Measurements from ENCODE around the gene CEP85L.

CEP85L gene

GRCh38 chr6:118544105-118544504, 107.3 kb downstream of the CEP85L start:
- Histone ChIP-seq H3K9me3 (ENCODE audit: low read depth, low read length) (no peaks in the 10 kb centered on the region), H3K36me3 (ENCODE audit: insufficient read depth, low read length) (no peaks in the 10 kb centered on the region), H3K9ac (ENCODE audit: insufficient read length) (no peak overlapping the region), H3K27ac (no peak overlapping the region), H3K4me3 (no peak overlapping the region)
- no peak for DNase-seq (ENCODE audit: low read depth, low spot score)
- no peak for TF ChIP-seq FOXP2 (optimal IDR thresholded peaks at IDR 0.05; ENCODE audit: control extremely low read depth, extremely low read length, insufficient read depth)
- no peak for TF ChIP-seq POLR2AphosphoS5 (IDR thresholded peaks at IDR 0.05; ENCODE audit: borderline replicate concordance, low read depth, low read length)
- no peak for TF ChIP-seq EZH2 (IDR thresholded peaks at IDR 0.05)

GRCh38 chr6:118542184-118542952, 109.0 kb downstream of the CEP85L start:
- Histone ChIP-seq H3K27ac (no peak overlapping the region), H3K9ac (ENCODE audit: insufficient read length) (no peak overlapping the region), H3K9me3 (ENCODE audit: low read depth, low read length) (no peaks in the 10 kb centered on the region), H3K36me3 (ENCODE audit: insufficient read depth, low read length) (no peaks in the 10 kb centered on the region), H3K4me3 (no peak overlapping the region)
- no peak for DNase-seq (ENCODE audit: low read depth, low spot score)
- no peak for TF ChIP-seq FOXP2 (optimal IDR thresholded peaks at IDR 0.05; ENCODE audit: control extremely low read depth, extremely low read length, insufficient read depth)
- no peak for TF ChIP-seq POLR2AphosphoS5 (IDR thresholded peaks at IDR 0.05; ENCODE audit: borderline replicate concordance, low read depth, low read length)
- no peak for TF ChIP-seq EZH2 (IDR thresholded peaks at IDR 0.05)

GRCh38 chr6:118537574-118537973, 113.8 kb downstream of the CEP85L start:
- TF ChIP-seq EZH2 (IDR thresholded peaks at IDR 0.05) = no peak
- no peak for TF ChIP-seq POLR2AphosphoS5 (IDR thresholded peaks at IDR 0.05; ENCODE audit: borderline replicate concordance, low read depth, low read length)
- no peak for TF ChIP-seq FOXP2 (optimal IDR thresholded peaks at IDR 0.05; ENCODE audit: control extremely low read depth, extremely low read length, insufficient read depth)
- Histone ChIP-seq H3K27ac (no peak overlapping the region), H3K36me3 (ENCODE audit: insufficient read depth, low read length) (no peaks in the 10 kb centered on the region), H3K9me3 (ENCODE audit: low read depth, low read length) (no peaks in the 10 kb centered on the region), H3K9ac (ENCODE audit: insufficient read length) (no peak overlapping the region), H3K4me3 (no peak overlapping the region)
- no peak for DNase-seq (ENCODE audit: low read depth, low spot score)

- no peak overlapping the region for H3K4me3 ChIP-seq
These were observed 114.9 kb downstream of the CEP85L start for GRCh38 chr6:118536478-118536877.

GRCh38 chr6:118535176-118535844, 116.1 kb downstream of the CEP85L start:
- Histone ChIP-seq H3K36me3 (ENCODE audit: insufficient read depth, low read length) (no peaks in the 10 kb centered on the region), H3K27ac (no peak overlapping the region), H3K4me3 (no peak overlapping the region), H3K9me3 (ENCODE audit: low read depth, low read length) (peaks cover 5% of the 10 kb centered on the region; the same call in 1 of the 2 replicates), H3K9ac (ENCODE audit: insufficient read length) (no peak overlapping the region)
- DNase-seq (ENCODE audit: low read depth, low spot score) = no peak
- TF ChIP-seq EZH2 (IDR thresholded peaks at IDR 0.05) (no peak), FOXP2 (optimal IDR thresholded peaks at IDR 0.05; ENCODE audit: control extremely low read depth, extremely low read length, insufficient read depth) (no peak), POLR2AphosphoS5 (IDR thresholded peaks at IDR 0.05; ENCODE audit: borderline replicate concordance, low read depth, low read length) (no peak)

More at GRCh38 chr6:118536478-118536877, 114.9 kb downstream of the CEP85L start:
- Histone ChIP-seq H3K27ac (no peak overlapping the region), H3K36me3 (ENCODE audit: insufficient read depth, low read length) (no peaks in the 10 kb centered on the region), H3K9me3 (ENCODE audit: low read depth, low read length) (no peaks in the 10 kb centered on the region), H3K9ac (ENCODE audit: insufficient read length) (no peak overlapping the region)
- TF ChIP-seq POLR2AphosphoS5 (IDR thresholded peaks at IDR 0.05; ENCODE audit: borderline replicate concordance, low read depth, low read length) (no peak), FOXP2 (optimal IDR thresholded peaks at IDR 0.05; ENCODE audit: control extremely low read depth, extremely low read length, insufficient read depth) (no peak), EZH2 (IDR thresholded peaks at IDR 0.05) (no peak)
- no peak for DNase-seq (ENCODE audit: low read depth, low spot score)

GRCh38 chr6:118530942-118531341, 120.4 kb downstream of the CEP85L start:
- DNase-seq (ENCODE audit: low read depth, low spot score) = no peak

GRCh38 chr6:118529756-118530155, 121.6 kb downstream of the CEP85L start:
- H3K27ac ChIP-seq = no peak overlapping the region
- no peak for DNase-seq (ENCODE audit: low read depth, low spot score)
- TF ChIP-seq POLR2AphosphoS5 (IDR thresholded peaks at IDR 0.05; ENCODE audit: borderline replicate concordance, low read depth, low read length) (no peak), FOXP2 (optimal IDR thresholded peaks at IDR 0.05; ENCODE audit: control extremely low read depth, extremely low read length, insufficient read depth) (no peak), EZH2 (IDR thresholded peaks at IDR 0.05) (no peak)
- H3K9ac ChIP-seq (ENCODE audit: insufficient read length) = no peak overlapping the region
- H3K9me3 ChIP-seq (ENCODE audit: low read depth, low read length) = peaks cover 5% of the 10 kb centered on the region; the same call in 1 of the 2 replicates
- H3K36me3 ChIP-seq (ENCODE audit: insufficient read depth, low read length) = no peaks in the 10 kb centered on the region
- H3K4me3 ChIP-seq = no peak overlapping the region

More at GRCh38 chr6:118530942-118531341, 120.4 kb downstream of the CEP85L start:
- Histone ChIP-seq H3K9ac (ENCODE audit: insufficient read length) (no peak overlapping the region), H3K36me3 (ENCODE audit: insufficient read depth, low read length) (no peaks in the 10 kb centered on the region), H3K27ac (no peak overlapping the region), H3K4me3 (no peak overlapping the region), H3K9me3 (ENCODE audit: low read depth, low read length) (peaks cover 5% of the 10 kb centered on the region; the same call in 1 of the 2 replicates)
- TF ChIP-seq FOXP2 (optimal IDR thresholded peaks at IDR 0.05; ENCODE audit: control extremely low read depth, extremely low read length, insufficient read depth) (no peak), POLR2AphosphoS5 (IDR thresholded peaks at IDR 0.05; ENCODE audit: borderline replicate concordance, low read depth, low read length) (no peak), EZH2 (IDR thresholded peaks at IDR 0.05) (no peak)

GRCh38 chr6:118528129-118528528, 123.3 kb downstream of the CEP85L start:
- no peak for TF ChIP-seq EZH2 (IDR thresholded peaks at IDR 0.05)
- TF ChIP-seq POLR2AphosphoS5 (IDR thresholded peaks at IDR 0.05; ENCODE audit: borderline replicate concordance, low read depth, low read length) = no peak
- TF ChIP-seq FOXP2 (optimal IDR thresholded peaks at IDR 0.05; ENCODE audit: control extremely low read depth, extremely low read length, insufficient read depth) = no peak
- H3K9ac ChIP-seq (ENCODE audit: insufficient read length) = no peak overlapping the region
- DNase-seq (ENCODE audit: low read depth, low spot score) = no peak
- no peaks in the 10 kb centered on the region for H3K36me3 ChIP-seq (ENCODE audit: insufficient read depth, low read length)
- peaks cover 5% of the 10 kb centered on the region; the same call in 1 of the 2 replicates for H3K9me3 ChIP-seq (ENCODE audit: low read depth, low read length)
- no peak overlapping the region for H3K27ac ChIP-seq
- H3K4me3 ChIP-seq = no peak overlapping the region
